Stimulated activated CD4-positive, alpha-beta T cell treated with anti-CD3 and anti-CD28 coated beads, Interleukin-1b, Interleukin-23, amount 100 ng/mL, for 1 hour (primary cell): ENCODE data around the gene CD9.

Source experiments
- DNase-seq, 2 donors: peaks; one replicate each; pipeline ENCODE4 v3.0.0-alpha.2; 2020; ENCODE audit warnings: low read depth in 2 of 2

CD9 gene

DNA sequence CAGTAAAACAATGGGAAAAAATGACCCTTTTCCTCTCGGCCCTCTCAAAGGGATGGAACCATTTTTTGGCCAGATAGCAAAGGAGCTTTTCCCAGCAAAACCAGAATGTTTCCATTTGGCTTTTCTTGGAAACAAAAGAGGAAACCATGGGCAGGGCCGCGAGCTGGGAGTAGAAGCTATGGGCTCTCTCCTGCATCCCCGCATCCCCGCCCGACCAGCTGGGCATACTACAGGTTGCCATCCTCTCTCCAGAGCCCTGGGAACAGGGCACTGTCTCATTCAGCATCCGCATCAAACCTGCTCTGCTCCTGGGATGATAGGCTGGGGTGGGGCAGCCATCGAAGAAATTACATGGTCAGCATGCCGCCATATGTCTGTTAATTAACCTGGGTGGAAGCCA lies 20.9 kb downstream of the CD9 start:
- no peak for DNase-seq

GRCh38 chr12:6222078-6222654 lies 22.0 kb downstream of the CD9 start:
- no peak for DNase-seq

- no peak for DNase-seq
These were observed 23.3 kb downstream of the CD9 start for GRCh38 chr12:6223545-6223944.

- no peak for DNase-seq
These were observed 24.4 kb downstream of the CD9 start for GRCh38 chr12:6224550-6224949.

DNA sequence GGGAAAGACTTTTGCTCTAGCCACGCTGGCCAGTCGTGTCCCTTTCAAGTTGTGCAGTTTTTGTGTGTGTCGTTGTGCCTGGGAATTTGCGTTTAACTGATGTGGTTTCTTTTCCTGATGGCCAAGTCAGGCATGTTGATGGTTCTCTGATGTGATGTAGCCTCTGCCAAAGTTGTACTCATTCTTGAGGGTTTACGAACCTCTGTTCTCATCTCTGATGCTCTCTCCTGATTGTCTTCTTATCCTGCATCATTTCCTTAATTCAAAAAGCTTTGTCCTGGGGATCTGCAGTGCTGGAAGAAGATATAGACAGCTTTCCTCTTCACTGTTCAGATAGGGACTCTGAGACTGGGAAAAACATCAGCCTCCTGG lies 25.4 kb downstream of the CD9 start:
- no peak for DNase-seq

GRCh38 chr12:6226002-6226678 lies 25.9 kb downstream of the CD9 start:
- DNase-seq, result no peak

- no peak for DNase-seq
These were observed 26.5 kb downstream of the CD9 start for GRCh38 chr12:6226679-6227051.

DNA sequence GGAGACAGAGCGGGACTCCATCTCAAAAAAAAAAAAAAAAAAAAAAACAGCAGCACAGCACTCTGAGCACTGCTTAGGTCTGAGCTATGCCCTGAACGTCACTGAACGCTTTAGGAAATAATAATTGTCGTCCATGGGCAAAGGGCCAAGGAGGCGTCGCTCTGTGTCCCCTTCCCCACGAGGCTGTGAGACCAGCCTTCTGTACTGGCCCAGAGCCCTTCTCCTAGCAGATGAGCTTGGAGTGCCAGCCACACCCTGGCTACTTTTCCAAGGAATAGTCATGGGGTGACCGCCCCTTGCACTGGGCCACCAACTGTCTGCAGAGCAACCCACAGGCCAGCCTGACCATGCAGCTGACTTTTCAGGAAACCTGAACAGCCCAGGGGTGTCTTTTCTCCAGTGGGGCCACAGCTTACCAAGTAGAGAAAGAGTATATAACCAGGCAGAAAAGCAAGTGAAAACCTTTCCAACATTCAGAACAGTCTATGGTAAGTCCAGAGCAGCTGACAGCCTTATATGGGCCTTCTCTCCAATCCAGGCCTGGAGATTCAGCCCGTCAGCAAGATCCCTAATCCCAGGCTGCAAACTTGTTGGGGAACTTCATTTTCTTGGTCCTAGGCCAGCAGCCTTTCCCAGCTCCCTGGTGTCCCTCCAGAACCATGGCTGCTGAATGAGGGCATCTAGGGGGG lies 28.5 kb downstream of the CD9 start:
- no peak for DNase-seq

- no peak for DNase-seq
These were observed 29.3 kb downstream of the CD9 start for GRCh38 chr12:6229224-6230218.

- DNase-seq, result peak; percentile 11 to 19
These were observed 30.3 kb downstream of the CD9 start for GRCh38 chr12:6230321-6231110.

DNA sequence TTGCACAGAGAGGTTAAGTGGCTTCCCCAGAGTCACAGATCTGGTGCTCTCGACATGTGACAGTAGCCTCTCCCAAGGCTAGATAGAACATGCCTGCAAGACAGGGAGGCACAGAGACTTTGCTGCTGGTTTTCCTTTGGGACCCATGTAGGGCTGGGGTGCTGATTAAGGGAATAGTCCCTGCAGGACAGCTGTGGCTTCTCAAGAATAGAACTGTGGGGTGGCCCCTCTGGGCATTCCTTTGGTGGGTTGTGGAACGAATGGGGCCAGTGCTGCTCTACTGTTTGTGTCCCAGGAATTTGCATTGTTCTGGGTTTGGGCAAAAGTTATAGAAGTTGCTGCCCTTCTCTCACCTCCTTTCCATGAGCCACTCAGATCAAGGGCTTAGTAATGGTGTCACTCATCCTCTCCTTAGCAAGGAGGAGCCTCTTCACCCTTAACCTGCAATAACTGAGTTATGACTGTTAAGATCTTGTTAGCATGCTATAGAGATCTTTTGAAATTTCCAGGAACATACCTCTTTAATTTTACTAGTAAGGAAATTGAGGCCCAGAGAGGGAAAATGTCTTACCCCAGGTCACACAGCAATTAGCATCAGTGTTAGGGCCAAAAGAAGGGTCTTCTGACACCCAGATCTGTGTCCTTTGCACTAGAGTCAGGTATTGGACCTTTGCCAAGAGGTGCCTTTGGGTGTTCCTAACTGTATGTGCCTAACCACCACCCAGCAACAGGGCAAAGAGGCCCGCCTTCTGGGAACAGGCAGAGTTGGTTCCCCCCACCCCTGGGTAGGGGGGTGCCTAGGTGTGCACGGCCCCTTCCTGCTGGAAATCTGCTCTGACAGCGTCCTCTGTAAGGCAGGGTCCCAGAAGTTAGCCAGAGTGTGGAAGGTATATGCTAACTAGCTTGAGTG lies 31.4 kb downstream of the CD9 start:
- DNase-seq, result no peak

GRCh38 chr12:6233121-6233971 lies 33.1 kb downstream of the CD9 start:
- no peak for DNase-seq

DNA sequence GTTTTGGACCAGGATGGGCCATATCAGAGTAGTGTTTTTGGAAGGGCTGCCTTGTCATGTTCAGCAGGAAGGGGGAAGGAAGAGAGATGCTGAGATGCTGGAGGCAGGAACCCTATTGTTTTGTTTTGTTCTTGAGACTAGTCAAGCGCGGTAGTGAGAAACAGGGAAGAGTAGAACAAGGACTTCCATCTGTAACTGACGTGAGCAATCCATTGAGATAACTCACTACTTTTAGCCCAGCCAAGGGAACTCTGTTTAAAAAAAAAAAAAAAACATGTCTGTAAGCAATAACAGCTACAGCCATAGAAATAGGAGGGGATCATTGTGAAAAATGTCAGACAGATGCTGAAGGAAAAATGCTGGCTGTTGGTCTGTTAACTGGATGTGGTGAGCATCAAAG lies 34.0 kb downstream of the CD9 start:
- no peak for DNase-seq

- no peak for DNase-seq
These were observed 34.7 kb downstream of the CD9 start for GRCh38 chr12:6234906-6235305.

DNA sequence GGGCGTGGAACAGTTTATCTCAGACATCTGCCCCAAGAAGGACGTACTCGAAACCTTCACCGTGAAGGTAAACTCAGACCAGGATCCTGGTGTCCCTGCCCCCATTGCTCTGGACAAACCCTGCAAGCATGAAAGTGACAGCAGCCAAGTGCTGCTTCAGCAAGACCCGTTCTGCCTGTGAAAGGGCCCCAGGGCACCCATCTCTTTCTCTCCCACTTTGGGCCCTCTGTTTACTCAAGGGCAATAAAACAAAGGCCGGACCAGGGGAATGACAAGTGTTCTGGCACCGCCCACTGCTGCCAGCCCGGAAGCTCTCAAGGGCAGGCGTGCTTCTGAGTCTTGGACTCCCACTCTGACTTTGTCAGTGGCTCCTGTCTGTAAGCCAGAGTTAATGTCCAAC lies 35.3 kb downstream of the CD9 start:
- no peak for DNase-seq

- no peak for DNase-seq
These were observed 35.9 kb downstream of the CD9 start for GRCh38 chr12:6235906-6236640.

DNA sequence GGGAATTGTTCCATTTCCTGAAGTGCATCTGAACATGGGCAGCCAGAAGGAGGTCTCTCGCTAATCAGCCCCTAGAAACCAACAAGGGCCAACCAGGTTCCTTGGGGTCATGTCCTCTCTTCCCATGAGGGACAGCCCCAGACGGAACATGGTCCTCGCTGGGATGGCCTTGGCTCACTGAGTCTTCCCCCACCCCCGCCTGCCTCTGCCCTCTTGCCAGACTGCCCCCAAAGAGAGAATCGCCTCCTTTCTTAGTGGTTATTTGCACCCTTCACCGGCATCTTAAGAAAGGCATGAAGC lies 36.4 kb downstream of the CD9 start:
- no peak for DNase-seq

DNA sequence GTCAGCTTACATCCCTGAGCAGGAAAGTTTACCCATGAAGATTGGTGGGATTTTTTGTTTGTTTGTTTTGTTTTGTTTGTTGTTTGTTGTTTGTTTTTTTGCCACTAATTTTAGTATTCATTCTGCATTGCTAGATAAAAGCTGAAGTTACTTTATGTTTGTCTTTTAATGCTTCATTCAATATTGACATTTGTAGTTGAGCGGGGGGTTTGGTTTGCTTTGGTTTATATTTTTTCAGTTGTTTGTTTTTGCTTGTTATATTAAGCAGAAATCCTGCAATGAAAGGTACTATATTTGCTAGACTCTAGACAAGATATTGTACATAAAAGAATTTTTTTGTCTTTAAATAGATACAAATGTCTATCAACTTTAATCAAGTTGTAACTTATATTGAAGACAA lies 37.6 kb downstream of the CD9 start:
- DNase-seq, result no peak

GRCh38 chr12:6238875-6239274 lies 38.7 kb downstream of the CD9 start:
- no peak for DNase-seq
